Activated T-helper 1 cell treated with anti-CD3 and anti-CD28 coated beads, Interleukin-12 subunit alpha, Interleukin-12 subunit beta, Interleukin-2, Interleukin-4 antibody, amounts not matched to agents 30 ng/mL and 10 ng/mL and 1 ng/mL, durations not matched to agents 14 hours and 24 hours and 36 hours (primary cell): ENCODE data around the gene ARHGAP1. TPM values are rescaled to one million over a fixed set of nuclear protein-coding genes. Genes with fewer than 3 reads are reported as not detected.

Experiments used
- DNase-seq: peaks from one replicate; pipeline ENCODE4 v3.0.0; 2021; ENCODE audit warnings: low spot score
- H3K27ac Mint-ChIP-seq: one replicate; pipeline ENCODE4 v1.8.0; 2021; ENCODE audit warnings: mild to moderate bottlenecking, mixed read lengths
- H3K27me3 Mint-ChIP-seq: one replicate; pipeline ENCODE4 v1.8.0; 2022; ENCODE audit warnings: mild to moderate bottlenecking, moderate library complexity, mixed read lengths; ENCODE audit not compliant: insufficient read depth
- H3K36me3 Mint-ChIP-seq: one replicate; pipeline ENCODE4 v1.8.0; 2021; ENCODE audit warnings: low read depth, mixed read lengths
- H3K4me1 Mint-ChIP-seq: one replicate; pipeline ENCODE4 v1.8.0; 2021; ENCODE audit warnings: low read depth, mixed read lengths
- H3K4me3 Mint-ChIP-seq: one replicate; pipeline ENCODE4 v1.8.0; 2021; ENCODE audit warnings: mild to moderate bottlenecking, moderate library complexity, mixed read lengths
- H3K9me3 Mint-ChIP-seq: one replicate; pipeline ENCODE4 v1.8.0; 2021; ENCODE audit warnings: mixed read lengths
- intact Hi-C: fragments of 100-400 bp; cut with micrococcal nuclease; formaldehyde crosslinking; loops from one replicate; pipeline ENCODE4 v1.15.1; 2024
- total RNA-seq: library from RNA; stranded (reverse); gene quantifications from 2 replicates; pipeline ENCODE4 v1.2.3, GENCODE V29; 2022

Gene ARHGAP1
- total RNA-seq, 1 donor from 2014 or later: 69.8 TPM

DNA sequence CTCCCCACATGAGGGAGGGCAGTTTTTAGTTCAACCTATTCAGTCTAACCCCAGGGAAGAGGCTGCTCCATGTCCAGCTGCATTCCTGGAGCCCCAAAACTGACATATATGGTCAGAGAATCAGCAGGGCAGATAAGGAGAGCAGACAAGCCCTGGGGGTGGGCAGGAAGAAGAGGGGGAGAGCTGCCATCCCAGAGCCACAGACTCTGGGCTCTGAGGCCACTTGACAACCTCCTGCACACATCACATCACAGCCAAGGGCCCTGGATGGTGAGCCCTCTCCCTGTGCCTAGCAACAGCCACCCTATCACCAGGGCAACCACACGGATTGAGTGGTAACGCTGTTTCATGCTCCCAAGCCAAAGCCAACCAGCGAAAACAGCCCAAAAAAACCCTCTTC lies 3.1 kb downstream of the ARHGAP1 start:
- no peak for DNase-seq
- peaks cover 32% of the 10 kb centered on the region for H3K36me3 Mint-ChIP-seq

DNA sequence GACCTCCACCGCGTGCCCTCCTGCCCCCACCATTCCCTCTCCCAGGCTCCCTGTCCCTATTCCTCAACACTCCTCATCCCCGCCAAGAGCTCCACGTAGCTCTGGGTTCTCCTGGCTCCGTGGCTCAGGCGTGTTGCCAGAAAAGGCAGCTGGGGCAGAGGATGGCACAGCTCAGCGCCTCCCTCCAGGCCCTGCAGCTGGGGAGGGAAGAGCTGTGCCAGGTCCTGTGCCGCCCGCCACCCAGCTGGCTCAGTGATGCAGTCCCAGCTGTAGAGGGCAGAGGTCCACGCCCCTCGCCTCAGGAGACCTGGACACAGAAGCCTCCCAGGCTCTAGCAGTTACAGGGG lies 4.2 kb downstream of the ARHGAP1 start:
- H3K4me1 Mint-ChIP-seq: peaks cover 26% of the 10 kb centered on the region
- no peak overlapping the region for H3K4me3 Mint-ChIP-seq
- no peak for DNase-seq
- H3K9me3 Mint-ChIP-seq: no peaks in the 10 kb centered on the region
- peaks cover 2% of the 10 kb centered on the region for H3K27me3 Mint-ChIP-seq
- peaks cover 25% of the 10 kb centered on the region for H3K36me3 Mint-ChIP-seq
- intact Hi-C loops: no loop called here
- no peak overlapping the region for H3K27ac Mint-ChIP-seq

More for the DNA sequence above, 3.1 kb downstream of the ARHGAP1 start:
- Mint-ChIP-seq H3K4me1 (peaks cover 35% of the 10 kb centered on the region), H3K9me3 (no peaks in the 10 kb centered on the region), H3K27ac (peak overlapping the region; percentile 26), H3K27me3 (peaks cover 2% of the 10 kb centered on the region), H3K4me3 (no peak overlapping the region)
- intact Hi-C loops: no loop called here

GRCh38 chr11:46695345-46696211 lies 4.8 kb downstream of the ARHGAP1 start:
- no peak for DNase-seq
- peaks cover 28% of the 10 kb centered on the region for H3K36me3 Mint-ChIP-seq
- H3K9me3 Mint-ChIP-seq: no peaks in the 10 kb centered on the region
- H3K4me3 Mint-ChIP-seq: no peak overlapping the region
- intact Hi-C loops: no loop called here
- peaks cover 1% of the 10 kb centered on the region for H3K27me3 Mint-ChIP-seq
- H3K27ac Mint-ChIP-seq: no peak overlapping the region
- H3K4me1 Mint-ChIP-seq: peaks cover 26% of the 10 kb centered on the region

- DNase-seq: no peak
- intact Hi-C loops: no loop called here
- Mint-ChIP-seq H3K4me1 (peaks cover 26% of the 10 kb centered on the region), H3K27me3 (no peaks in the 10 kb centered on the region), H3K4me3 (no peak overlapping the region), H3K27ac (no peak overlapping the region), H3K36me3 (peaks cover 31% of the 10 kb centered on the region), H3K9me3 (no peaks in the 10 kb centered on the region)
Measured at GRCh38 chr11:46694607-46695006, 5.8 kb downstream of the ARHGAP1 start.

DNA sequence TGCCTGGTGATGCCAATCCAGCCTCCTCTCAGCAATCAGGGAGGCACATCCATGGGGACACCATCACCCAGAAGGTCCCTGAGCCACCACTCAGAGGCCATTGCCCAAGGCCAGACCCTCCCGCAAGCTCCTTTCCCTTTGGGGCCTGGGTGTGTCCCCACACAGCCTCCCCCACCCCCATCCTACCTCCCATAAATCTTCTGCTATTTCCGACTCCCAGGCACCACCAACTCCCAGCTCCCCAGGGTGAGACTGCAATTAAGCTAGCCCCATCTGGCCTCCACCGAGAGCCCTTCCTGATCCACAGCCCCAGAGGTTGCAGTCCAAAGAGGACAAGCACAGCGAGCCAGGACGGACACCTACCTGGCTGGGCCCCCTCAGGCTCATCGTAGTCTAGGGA lies 6.3 kb downstream of the ARHGAP1 start:
- H3K36me3 Mint-ChIP-seq: peaks cover 31% of the 10 kb centered on the region
- no peak overlapping the region for H3K27ac Mint-ChIP-seq
- DNase-seq: no peak
- H3K27me3 Mint-ChIP-seq: no peaks in the 10 kb centered on the region
- H3K4me3 Mint-ChIP-seq: no peak overlapping the region
- intact Hi-C loops: no loop called here
- no peaks in the 10 kb centered on the region for H3K9me3 Mint-ChIP-seq
- H3K4me1 Mint-ChIP-seq: peaks cover 22% of the 10 kb centered on the region

- H3K4me3 Mint-ChIP-seq: no peak overlapping the region
- no peaks in the 10 kb centered on the region for H3K9me3 Mint-ChIP-seq
- H3K36me3 Mint-ChIP-seq: peaks cover 29% of the 10 kb centered on the region
- H3K4me1 Mint-ChIP-seq: peaks cover 18% of the 10 kb centered on the region
- no peak overlapping the region for H3K27ac Mint-ChIP-seq
- no peaks in the 10 kb centered on the region for H3K27me3 Mint-ChIP-seq
- DNase-seq: no peak
- intact Hi-C loops: no loop called here
Measured at GRCh38 chr11:46693597-46694012, 6.8 kb downstream of the ARHGAP1 start.

DNA sequence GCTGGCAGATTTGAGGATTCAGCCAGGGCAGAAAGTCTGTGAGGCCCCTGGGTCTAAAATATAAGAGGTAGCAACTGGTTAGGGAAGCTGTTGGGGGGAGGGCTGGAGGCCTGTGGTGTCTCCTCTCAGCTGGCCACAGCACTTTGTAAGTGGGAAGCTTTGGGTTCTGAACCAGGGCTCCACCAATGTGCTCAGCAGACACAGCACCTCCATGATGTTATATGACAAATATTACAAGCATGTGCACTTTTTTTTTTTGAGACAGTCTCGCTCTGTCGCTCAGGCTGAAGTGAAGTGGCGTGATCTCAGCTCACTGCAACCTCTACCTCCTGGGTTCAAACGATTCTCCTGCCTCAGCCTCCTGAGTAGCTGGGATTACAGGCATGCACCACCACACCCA lies 8.0 kb downstream of the ARHGAP1 start:
- Mint-ChIP-seq H3K27ac (no peak overlapping the region), H3K36me3 (peaks cover 29% of the 10 kb centered on the region), H3K4me1 (peaks cover 6% of the 10 kb centered on the region), H3K4me3 (no peak overlapping the region), H3K9me3 (no peaks in the 10 kb centered on the region), H3K27me3 (no peaks in the 10 kb centered on the region)
- intact Hi-C loops: no loop called here
- DNase-seq: no peak

- Mint-ChIP-seq H3K4me1 (peaks cover 5% of the 10 kb centered on the region), H3K4me3 (no peak overlapping the region), H3K36me3 (peaks cover 25% of the 10 kb centered on the region), H3K27ac (peak overlapping the region; percentile 56), H3K27me3 (no peaks in the 10 kb centered on the region), H3K9me3 (no peaks in the 10 kb centered on the region)
- intact Hi-C loops: no loop called here
- DNase-seq: no peak
Measured at GRCh38 chr11:46690702-46691101, 9.7 kb downstream of the ARHGAP1 start.

GRCh38 chr11:46686886-46687795 lies 13.3 kb downstream of the ARHGAP1 start:
- Mint-ChIP-seq H3K27me3 (no peaks in the 10 kb centered on the region), H3K4me1 (peaks cover 5% of the 10 kb centered on the region), H3K9me3 (no peaks in the 10 kb centered on the region), H3K4me3 (no peak overlapping the region), H3K36me3 (peaks cover 14% of the 10 kb centered on the region), H3K27ac (no peak overlapping the region)
- intact Hi-C loops: no loop called here
- DNase-seq: no peak

- Mint-ChIP-seq H3K4me1 (no peaks in the 10 kb centered on the region), H3K36me3 (peaks cover 7% of the 10 kb centered on the region), H3K4me3 (no peak overlapping the region), H3K27me3 (no peaks in the 10 kb centered on the region), H3K9me3 (no peaks in the 10 kb centered on the region), H3K27ac (no peak overlapping the region)
- no peak for DNase-seq
- intact Hi-C loops: no loop called here
Measured at GRCh38 chr11:46684367-46684766, 16.1 kb downstream of the ARHGAP1 start.

DNA sequence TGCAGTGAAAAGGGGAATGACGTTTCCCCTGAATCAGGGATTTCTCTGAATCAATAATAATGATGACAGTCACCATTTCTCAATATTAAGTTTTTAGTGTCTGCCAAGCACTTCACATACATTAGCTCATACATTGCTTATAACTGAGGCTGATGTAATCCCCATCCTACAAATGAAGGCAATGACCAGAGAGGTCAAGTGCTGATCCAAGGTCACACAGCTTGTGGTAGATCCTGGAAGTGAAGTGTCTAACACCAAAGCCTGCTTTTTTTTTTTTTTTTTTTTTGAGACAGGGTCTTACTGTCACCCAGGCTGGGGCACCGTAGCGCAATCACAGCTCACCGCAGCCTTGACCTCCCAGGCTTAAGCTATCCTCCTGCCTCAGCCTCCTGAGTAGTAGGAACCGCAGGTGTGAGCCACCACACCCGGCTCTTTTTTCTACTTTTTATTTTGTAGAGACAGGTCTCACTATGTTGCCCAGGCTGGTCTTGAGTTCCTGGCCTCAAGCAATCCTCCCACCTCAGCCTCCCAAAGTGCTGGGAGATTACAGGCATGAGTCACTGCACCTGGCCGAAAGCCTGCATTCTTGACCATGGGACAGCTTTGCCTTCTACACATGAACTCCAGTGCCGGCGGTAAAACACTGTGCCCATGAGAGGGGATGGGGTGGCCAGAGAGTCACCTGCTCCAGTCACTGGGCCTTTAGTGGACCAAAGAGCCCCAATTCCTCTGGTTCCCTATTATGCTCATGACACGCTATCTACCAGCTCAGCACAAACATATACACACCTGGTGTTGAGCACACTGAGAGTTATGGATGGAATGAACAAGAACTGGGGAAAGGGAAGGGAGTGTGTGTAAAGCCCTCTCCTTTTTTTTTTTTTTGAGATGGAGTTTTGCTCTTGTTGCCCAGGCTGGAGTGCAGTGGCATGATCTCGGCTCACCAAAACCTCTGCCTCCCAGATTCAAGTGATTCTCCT lies 17.4 kb downstream of the ARHGAP1 start:
- Mint-ChIP-seq H3K4me3 (no peak overlapping the region), H3K9me3 (no peaks in the 10 kb centered on the region), H3K4me1 (no peaks in the 10 kb centered on the region), H3K27ac (no peak overlapping the region), H3K36me3 (peaks cover 14% of the 10 kb centered on the region), H3K27me3 (no peaks in the 10 kb centered on the region)
- no peak for DNase-seq
- intact Hi-C loops: no loop called here

DNA sequence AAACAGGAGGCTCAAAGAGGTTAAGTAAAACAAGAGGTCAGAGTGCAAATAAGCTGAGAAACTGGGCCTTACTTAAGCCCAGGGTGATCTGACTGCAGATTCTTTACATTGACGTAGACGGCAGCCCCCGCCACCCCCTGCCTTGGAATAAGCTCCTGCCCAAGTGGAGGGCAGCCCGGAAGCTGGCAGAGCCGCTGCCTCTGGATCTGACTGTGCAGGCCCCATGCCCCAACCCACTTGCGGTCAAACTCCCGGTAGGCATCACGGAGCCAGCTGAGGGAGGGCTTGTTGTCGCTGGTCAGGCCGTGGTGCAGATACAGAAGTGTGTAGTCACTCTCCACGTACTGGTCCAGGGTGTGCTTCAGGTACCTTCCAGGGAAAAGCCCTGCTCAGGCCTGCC lies 18.6 kb downstream of the ARHGAP1 start:
- Mint-ChIP-seq H3K27ac (no peak overlapping the region), H3K27me3 (no peaks in the 10 kb centered on the region), H3K4me1 (peaks cover 5% of the 10 kb centered on the region), H3K9me3 (no peaks in the 10 kb centered on the region), H3K36me3 (peaks cover 18% of the 10 kb centered on the region), H3K4me3 (no peak overlapping the region)
- intact Hi-C loops: no loop called here
- no peak for DNase-seq
